GM12801 (cell line): ENCODE data around the gene KIAA2012.

ENCODE experiments used
- TF ChIP-seq, protein P1 (sequence below): IDR thresholded peaks from one replicate; pipeline ENCODE4 v1.5.1; 2011; ENCODE audit warnings: control low read depth; ENCODE audit not compliant: insufficient read length; ENCODE audit errors: extremely low read depth

The KIAA2012 gene

DNA sequence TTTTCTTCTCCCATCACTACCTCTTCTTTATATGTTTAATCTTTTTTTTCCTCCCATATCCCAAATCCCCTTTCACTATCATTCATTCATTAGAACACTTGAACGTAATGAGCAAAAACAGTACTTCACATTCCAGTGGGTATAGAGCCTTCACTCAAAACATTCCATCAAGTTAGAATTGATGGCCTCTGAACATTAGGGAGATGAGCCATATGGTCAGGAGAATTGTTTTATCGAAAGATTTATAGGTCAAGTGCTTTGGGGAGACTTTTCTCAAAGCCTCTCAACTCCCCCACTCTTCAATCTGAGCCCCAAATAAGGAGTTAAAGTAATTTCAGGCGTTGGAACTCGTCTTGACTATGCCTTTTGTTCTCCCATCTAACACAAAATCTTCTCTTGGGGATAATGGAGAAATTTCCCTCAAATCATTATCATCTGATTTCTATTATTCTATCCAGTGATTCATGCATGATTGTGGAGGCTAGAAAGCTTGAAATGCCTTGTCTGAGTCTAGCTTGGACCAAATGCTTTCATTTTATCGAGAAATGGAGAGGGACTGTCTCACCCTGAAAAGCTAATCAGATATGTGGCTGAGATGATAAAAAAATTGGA is 79.2 kb downstream of the KIAA2012 start:
- TF ChIP-seq, protein P1, sequence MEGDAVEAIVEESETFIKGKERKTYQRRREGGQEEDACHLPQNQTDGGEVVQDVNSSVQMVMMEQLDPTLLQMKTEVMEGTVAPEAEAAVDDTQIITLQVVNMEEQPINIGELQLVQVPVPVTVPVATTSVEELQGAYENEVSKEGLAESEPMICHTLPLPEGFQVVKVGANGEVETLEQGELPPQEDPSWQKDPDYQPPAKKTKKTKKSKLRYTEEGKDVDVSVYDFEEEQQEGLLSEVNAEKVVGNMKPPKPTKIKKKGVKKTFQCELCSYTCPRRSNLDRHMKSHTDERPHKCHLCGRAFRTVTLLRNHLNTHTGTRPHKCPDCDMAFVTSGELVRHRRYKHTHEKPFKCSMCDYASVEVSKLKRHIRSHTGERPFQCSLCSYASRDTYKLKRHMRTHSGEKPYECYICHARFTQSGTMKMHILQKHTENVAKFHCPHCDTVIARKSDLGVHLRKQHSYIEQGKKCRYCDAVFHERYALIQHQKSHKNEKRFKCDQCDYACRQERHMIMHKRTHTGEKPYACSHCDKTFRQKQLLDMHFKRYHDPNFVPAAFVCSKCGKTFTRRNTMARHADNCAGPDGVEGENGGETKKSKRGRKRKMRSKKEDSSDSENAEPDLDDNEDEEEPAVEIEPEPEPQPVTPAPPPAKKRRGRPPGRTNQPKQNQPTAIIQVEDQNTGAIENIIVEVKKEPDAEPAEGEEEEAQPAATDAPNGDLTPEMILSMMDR, result no peak

DNA sequence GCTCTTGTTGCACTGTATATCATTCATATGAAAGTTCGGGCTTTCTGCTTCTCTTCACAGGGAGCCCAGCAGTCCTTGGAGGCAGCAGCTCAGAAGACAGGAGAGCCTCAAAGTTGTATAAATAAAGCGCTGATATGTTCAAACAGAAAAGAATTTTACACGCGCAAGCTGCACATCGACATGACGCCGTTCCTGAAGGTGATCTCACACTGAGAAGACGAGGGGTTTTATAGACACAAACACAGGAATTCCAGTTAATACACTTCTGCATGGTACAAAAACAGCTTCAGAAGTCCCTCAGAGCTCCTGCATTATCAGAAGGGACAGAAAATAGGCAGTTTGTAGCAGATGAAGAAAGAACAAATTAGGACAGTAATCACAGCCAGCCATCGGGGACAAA is 81.6 kb downstream of the KIAA2012 start:
- TF ChIP-seq, protein P1, result no peak

DNA sequence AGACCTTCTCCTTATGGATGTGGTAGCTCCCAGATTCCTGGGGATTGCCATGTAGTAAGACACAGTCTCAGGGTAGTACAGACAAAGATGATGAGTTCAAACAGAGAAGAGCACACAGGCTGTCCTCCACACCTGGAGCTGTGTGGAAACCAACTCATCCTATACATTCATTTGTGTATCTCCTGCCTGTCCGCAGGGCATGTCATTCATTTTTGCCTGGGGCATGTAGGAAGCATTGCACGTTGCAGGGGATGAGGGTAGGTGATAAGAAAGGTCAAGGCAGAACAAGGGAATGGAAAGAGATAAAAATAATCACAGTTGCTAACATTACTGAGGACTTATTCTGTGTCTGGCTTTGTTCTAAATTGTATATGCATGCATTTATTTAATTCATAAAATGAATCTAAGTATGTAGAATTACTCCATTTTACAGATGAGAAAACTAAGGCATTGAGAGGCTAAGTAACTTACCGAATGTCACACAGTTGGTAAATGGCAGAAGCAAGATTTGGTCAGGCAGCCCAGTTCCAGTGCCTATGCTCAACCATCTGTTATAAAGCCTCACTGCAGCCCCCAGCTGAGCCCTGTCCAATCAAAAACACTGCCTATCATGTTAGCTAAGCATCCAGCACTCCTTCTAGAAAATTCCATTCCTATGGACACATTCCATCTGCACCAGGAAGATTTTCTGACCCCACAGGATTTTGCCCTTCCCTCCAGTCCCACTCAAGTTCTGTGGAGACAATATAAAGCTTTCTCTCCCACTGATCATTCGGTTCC is 84.3 kb downstream of the KIAA2012 start:
- TF ChIP-seq, protein P1, result no peak

DNA sequence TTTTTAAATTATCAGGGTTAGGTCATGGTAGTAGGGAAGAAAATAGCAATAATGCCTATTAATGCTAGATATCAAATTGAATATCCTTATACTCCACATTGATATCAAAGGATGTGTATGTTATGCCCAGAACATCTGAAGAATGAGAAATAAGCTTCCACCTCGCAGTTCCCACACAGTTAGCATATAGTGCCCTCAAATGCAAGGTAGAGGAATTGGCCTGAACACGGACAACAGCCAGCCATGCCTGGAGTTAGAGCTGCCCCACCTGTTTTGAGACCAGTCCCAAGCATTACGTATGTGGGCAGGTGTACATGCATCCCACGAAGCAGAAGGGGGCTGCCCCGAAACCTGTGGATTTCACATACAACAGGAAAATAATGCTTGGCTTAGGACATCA is 85.7 kb downstream of the KIAA2012 start:
- TF ChIP-seq, protein P1, result no peak

DNA sequence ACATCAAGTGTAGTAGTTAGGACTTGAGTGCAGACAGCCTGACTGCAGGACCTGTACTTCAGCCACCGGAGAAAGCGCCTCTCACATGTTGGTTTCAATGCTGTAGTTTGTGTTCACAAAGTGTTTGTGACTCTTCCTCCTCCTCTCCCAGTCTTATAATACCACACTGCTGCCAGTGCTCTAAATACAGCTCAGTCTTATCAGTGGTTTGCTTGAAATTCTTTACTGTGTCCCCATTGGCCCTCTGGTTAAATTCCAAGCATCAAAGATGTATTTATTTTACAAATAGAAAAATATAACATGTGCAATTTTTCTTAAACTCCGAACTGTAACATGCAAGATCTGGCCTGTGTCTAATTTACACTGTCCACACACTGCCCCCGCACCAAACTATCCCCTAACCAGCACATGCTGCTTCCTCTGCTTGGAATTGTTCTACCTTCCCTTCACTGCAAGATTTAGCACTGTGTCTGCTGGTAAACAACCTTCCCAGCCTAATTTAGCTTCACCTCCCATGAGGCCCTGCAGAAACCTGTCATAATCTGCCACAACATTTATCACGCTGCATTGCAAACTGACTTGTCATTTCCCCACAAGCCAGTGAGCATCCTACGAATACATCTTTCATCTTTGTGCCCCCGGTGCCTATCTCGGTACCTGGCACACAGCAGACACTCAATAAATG is 88.2 kb downstream of the KIAA2012 start:
- TF ChIP-seq, protein P1, result no peak

DNA sequence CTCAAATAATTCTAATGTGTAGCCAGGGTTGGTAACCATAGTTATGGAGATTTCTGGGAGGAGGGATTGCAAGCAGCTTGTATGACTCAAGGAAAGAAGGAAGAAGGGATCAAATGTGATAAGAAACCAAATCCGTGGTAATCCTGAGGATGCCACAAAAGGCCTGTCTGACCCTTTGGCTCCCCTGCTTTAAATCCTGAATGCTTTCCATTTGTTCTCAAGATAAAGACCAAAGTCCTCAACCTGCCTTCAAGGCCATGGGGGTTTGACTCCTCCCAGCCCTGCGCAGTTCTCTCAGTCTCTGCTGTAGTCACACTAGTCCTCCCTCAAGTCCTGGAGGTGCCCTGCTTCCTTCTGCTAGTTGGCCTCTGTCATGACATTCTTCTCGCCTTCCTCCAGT is 91.4 kb downstream of the KIAA2012 start:
- TF ChIP-seq, protein P1, result no peak

DNA sequence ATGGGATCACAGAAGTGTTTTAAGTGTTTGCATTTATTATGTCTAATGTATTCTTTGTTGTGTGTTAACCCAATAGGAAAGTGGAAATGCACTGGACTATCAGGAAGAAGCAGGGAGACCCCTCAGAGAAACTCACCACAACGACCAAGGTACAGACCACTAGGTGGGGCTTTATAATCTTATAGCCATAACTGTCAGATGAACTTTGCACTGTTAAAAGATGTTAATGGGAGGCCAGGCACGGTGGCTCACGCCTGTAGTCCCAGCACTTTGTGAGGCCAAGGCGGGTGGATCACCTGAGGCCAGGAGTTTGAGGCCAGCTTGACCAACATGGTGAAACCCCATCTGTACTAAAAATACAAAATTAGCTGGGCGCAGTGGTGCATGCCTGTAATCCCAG is 92.2 kb downstream of the KIAA2012 start:
- TF ChIP-seq, protein P1, result no peak
